CD4-positive, alpha-beta T cell treated with Interferon alpha-2 for 1 hour (primary cell): Measurements from ENCODE around the gene ZNF473.
A peak's percentile ranks its signal among the peaks of the same experiment; 100 is the strongest.

Experiments
- DNase-seq, 2 donors: peaks; one replicate each; pipeline ENCODE4 v3.0.0-alpha.2; 2020 to 2022

Gene ZNF473

DNA sequence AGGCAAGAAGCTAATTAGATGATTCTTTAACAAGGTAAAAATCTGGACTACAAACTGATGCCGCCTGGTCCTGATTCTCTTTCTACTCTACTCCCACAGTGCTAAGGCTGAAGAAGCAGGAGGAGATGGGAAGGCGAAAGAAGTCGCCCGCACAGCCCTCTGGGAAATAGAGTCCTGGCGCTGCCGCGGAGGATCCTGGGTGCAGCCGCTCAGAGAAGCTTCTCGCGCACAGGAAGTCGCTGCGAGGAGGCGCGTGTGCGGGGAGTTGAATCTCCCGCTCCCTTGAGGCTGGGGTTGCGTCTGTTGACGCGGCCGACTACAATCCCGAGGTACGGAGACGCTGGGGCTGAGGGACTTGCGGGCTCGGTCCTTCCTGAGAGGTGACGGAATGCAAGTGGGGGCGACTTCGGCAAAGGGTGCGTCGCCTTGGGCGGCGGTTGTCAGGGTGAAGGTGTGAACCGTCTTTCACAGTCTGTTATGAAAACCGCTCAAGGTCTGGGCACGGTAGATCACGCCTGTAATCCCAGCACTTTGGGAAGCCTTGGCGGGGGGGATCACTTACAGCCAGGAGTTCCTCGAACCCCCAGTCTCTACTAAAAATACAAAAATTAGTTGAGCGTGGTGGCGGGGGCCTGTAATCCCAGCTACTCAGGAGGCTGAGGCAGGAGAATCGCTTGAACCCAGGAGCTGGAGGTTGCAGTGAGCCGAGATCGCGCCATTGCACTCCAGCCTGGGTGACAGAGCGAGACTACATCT, at the start of gene ZNF473:
Gene ZNF473, plus strand, starts transcription at position 212 of the 756 bp plus-strand sequence. CDS start 5,078 bp downstream, outside the sequence.
- peak; percentile 95 for DNase-seq

DNA sequence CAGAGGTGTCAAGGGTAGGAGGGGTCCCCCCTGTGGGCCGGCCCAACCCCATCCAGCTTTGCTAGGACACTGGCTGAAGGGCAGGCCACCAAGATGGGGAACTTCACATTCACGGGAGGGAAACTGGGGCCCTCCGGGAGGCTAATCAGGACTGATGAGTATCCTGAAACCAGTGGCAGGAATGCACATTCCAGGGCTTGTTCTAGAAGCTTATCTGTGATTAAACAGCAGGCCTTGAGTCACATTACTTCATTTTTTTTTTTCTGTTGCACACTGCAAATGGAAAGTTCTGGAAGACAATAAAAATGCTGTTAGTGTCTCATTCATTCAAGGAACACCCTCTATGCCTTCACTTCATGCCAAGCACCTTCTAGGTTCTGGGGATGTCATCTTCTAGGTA, 49.3 kb upstream of the ZNF473 start:
- no peak for DNase-seq

DNA sequence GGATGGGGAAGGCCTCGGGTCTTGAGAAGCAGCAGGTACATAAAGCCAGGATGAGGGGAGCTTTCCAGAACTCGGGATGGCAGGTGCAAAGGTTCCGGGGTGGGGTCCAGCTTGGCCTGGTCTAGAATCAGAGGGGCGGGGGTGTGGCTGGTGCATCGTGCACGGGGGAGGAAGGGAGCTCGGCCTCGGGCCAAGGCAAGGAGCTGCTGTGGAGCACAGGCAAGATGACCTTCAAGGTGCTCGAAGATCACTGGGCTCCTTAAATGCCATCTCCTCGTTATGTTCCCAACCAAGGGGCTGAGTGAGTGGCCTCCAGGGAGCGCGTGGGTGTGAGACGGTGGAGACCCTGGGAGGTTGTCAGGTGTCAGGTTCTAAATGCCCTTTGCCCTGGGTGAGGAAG, 48.7 kb upstream of the ZNF473 start:
- no peak for DNase-seq

DNA sequence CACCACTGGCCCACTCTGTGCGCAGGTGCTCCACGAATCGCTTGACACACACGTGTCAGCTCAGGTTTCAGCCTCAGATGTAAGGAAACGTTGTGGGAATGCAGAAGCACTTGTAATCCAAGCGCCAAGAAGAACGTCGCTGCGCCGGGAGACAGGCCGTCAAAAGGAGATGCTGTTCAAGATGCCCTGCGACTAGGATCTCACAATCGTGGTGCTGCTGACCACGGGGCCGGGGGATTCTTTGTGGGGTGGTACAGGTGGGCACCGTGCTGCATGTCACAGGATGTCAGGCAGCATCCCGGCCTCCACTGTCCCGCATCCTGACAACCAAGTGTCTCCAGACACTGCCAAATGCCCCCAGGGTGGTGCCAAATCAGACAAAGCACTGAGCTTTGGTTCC, 47.9 kb upstream of the ZNF473 start:
- no peak for DNase-seq

DNA sequence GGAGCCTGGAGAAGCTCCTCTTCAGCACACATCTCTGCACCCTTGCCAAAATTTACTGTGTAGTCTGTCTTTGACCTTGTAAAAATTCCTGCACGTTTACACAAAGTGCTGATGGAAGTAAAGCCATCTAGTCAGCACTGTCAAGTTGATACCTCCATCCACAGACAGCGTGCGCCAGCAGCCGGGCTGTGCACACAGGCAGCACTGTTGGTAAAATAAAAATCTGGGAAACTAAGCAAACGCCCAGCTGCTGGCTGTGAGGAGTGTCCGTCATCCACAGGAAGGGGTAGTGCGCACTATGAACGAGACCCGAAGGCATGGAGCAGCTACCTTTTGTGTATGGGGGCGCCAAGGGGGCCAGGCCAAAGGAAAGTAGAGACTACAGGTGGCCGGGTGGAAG, 47.5 kb upstream of the ZNF473 start:
- no peak for DNase-seq

DNA sequence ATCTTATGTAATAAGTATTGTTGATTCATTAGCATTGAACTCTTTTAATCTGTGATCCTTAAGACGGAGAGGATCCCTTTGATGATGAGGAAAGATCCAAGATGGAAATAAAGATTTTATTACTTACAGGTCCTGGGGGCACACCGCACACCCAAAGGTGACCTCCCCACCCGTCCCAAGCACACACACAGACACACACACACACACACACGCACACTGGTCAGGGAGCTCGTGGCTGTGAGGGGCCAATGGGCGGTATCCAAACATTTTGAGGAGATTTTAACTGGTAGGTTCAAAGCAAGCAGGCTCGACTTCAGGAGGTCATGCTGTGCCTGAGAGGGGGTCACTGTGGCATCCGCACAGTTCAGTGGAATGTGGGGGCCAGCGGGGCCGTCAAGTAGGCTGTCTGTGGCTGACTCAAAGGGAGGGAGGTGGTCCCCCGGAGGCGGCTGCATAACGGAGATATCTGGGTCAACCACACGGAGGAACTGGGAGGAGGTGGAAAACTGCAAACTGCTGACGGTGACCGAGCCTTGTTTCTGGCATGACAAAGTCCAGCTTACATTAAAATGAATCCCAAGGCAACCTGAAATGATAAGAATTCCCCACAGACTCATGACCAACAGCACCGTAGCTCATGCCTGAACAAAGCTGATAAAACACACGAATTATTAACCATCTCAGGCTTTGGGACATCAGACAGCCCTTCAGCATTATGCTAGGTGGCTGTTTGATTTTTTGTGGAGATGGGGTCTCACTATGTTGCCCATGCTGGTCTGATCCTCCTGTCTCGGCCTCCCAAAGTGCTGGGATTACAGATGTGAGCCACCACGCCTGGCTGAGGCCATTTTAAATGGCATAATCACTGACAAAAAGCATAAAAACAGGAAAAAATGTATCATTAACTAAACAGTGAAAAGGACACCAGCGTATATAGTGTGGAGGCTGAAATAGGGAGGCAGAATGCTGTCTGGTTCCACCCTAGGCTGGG, 43.9 kb upstream of the ZNF473 start:
- no peak for DNase-seq

DNA sequence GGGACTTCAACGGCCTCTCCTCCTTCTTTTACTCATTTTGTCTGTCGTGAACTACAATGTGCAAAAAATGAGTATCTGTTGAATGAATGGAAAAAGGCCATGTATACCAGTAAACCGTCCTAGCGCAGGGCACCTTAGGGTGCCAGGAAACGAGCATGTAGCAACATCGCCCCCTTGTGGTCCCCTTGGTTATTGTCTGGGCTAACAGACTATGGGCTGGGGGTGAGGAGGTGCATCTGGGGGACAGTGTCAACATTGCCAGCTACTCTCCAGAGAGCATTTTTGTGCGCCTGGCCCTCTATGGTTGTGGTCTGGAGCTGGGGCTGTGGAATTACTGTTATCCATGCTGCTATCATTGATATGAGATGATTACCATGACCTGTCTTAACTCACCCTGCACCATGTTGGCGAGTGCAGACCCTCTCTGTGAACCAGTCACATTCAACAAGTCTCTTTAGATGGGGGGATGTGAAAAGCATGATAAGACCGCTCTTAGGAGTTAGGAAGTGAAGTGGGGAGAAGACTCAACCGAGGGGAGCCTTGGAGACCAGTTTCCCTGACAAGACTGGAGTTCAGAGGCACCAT, 42.1 kb upstream of the ZNF473 start:
- peak; percentile 74 to 81 for DNase-seq

DNA sequence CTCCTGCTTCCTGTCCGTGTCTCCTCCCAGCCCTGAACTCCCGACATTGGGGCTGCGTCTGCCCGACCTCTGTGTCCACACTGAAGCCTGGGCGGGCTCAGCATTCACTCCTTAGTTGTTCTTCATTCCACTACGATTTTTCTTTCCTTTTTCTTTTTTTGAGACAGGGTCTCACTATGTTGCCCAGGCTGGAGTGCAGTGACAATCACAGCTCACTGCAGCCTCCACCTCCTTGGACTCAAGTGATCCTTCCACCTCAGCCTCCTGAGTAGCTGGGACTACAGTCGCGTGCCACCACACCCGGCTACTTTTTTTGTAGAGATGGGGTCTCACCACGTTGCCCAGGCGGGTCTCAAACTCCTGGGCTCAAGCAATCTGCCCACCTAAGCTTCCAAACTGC, 41.3 kb upstream of the ZNF473 start:
- DNase-seq, result no peak

DNA sequence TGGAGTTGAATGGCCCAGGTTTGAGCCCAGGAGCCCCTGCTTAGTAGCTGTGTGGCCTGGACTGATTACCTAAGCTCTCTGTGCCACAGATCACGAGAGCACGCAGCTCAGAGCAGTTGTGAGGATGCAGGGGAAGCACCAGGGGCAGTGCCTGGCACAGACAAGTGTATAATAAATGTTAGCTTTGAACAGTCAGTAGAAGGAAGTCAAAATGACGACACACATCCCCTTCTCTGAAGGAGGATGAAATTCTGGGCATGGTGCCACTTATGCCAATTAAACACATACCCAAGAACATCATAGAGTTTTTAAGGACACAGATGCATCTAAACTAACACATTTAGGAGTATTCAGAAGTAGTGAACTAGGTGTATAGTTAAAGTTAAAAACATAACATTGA, 39.9 kb upstream of the ZNF473 start:
- DNase-seq, result no peak

DNA sequence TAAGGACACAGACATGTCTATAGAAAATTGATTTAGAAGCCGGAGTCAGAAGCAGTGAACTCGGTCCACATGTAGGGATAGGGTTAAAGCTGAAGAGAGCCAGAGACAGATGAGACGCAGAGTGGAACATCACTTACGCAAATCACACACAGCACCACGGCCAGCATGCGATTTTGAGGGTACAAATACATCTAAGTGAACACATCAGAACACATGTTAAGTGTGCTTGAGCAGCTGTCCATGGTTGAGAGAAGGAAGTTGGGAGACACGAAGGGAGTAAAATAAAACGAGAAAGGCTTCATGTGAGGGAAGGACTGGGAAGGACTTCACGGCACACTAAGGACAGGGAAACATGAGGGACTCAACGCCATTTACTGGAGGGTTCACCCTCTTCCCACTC, 39.5 kb upstream of the ZNF473 start:
- no peak for DNase-seq

DNA sequence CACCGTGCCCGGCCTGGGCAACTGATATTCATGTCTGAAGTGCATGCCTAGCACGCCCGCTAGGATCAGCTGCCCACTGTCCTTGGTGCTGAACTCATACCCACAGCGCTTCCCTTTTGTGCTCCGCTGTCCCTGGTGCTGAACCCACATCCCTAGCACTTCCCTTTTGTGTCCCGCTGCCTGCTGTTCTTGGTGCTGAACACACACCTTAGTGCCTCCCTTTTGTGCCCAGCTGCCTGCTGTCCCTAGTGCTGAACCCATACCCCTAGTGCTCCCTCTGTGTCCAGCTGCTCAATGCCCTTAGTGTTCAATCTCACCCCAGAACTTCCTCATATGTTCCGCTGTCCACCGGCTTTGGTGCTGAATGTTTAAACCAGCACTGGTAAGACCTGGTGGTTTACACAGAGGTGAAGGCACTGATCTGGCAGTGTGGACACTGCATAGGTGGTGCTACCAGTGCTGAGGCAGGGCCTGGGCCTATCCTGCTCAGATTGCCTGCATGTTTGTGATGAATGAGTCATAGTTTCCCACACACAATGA, 38.6 kb upstream of the ZNF473 start:
- DNase-seq, result peak; percentile 82 to 84

DNA sequence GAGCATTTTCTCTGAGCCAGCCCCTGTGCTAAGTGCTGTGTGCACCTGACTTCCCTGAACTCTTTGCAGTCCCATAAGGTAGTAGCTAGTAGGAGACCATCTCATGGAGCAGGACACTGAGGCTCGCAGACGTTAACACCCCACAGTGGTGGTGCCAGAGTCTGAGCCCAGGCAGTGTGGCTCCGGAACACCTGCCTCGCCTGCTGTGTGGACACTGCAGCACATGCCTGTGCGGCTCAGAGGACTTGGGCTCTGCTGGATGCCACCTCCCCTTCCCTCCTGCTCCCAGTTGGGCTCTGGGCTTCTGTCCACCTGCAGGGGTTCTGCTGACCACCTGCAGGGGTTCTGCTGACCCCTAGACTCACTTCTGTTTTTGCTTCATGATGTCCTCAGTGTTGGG, 37.8 kb upstream of the ZNF473 start:
- DNase-seq, result no peak

DNA sequence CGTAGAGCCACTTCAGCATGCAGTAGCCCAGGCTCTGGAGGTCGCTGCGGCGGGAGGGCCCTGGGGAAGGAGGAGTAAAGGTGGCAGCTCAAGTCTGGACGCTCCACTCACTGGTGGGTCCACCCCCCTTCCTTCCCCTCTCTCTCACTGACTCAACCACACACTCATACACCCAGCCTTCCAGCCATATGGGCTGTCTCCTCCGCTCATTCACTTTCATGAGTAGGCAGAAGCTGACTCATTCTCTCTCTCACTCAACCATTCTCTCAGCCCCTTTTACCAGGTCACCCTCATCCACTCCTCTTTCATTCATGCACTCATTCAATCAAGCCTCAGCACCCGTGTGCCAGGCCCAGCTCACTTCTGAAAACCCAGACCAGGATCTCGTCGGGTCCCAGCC, 37.4 kb upstream of the ZNF473 start:
- DNase-seq, result no peak

DNA sequence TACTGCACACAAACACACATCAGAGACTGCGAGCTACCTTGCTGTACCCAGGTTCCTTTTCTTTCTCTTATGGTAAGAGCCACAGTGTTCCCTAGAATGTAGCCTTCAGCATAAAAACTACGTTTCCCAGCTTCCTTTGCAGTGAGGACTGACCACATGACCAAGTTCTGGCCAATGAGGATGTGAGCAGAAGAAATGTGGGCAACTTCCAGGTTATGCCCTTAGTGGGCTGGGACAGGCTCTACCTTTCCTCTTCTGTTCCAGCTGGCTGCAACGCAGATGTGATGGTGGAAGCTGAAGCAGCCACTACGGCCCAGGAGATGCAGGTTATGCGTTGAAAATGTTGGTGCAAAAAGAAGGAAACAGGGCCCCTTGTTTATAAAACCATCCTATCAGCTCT, 28.1 kb upstream of the ZNF473 start:
- DNase-seq, result peak; percentile 14 to 48

DNA sequence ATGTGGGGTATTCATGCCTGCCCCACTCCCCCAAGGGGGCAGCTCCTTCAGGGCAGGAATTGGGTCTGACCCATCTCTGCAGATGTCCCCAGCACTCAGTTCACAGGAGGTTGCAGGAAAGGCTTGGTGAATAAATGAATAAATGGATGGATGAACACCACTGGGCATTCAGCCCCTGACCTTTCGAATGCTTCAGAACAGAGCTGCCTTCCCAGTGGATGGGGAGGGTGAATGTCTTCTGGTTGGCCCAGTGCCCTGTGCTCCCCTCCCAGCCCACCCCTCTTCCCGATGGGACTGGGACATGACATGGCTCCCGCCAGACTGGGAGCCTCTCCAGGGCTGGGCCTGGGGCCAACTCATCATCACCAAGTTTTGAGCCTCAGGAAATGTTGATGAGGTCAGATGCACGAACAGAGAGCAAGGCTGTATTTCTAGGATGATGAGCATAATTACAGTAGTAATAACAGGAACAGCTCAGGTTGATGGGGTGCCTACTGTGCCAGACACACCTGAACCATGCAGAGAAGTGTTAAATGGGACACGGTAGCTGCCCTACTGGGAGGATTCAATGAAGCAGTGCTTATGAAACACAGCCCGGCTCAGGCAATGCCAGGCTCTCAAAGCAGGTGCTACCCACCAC, 26.3 kb upstream of the ZNF473 start:
- DNase-seq, result no peak

DNA sequence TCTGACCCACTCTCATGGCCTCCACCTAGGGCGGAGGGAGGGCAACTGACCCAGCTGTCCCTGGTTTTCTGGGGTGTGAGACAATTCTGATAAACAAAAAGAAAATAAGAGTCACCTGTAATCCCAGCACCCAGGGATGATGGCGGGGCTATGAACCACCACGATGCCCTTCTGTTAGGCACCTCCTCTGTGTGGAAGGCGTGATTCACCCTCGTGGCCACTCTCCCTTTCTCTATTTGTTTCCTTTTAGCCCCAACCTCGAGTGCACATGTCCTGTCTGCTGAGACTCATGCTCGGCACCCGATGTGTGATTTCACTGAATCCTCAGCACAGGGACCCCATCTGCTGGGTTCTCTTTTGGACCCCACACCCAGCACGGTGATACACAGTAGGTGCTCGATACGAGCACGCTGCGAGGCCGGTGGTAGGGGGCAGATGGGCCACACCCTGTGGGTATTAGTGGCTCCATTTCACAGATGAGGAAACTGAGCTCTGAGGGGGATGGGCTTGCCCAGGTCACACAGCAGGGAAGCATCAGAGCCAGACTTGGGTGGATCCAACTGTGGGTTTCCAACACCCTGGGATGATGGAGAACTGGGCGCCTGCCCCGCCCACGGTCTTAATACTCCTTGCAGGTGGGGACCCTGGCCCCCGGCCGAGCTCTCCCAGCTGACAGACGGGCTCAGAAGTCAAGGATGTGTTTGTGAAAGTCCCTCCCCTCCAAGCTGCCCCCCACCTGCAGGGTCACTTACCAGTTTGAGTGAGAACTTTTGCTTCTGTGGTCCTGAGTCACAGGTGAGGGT, 25.6 kb upstream of the ZNF473 start:
- no peak for DNase-seq

DNA sequence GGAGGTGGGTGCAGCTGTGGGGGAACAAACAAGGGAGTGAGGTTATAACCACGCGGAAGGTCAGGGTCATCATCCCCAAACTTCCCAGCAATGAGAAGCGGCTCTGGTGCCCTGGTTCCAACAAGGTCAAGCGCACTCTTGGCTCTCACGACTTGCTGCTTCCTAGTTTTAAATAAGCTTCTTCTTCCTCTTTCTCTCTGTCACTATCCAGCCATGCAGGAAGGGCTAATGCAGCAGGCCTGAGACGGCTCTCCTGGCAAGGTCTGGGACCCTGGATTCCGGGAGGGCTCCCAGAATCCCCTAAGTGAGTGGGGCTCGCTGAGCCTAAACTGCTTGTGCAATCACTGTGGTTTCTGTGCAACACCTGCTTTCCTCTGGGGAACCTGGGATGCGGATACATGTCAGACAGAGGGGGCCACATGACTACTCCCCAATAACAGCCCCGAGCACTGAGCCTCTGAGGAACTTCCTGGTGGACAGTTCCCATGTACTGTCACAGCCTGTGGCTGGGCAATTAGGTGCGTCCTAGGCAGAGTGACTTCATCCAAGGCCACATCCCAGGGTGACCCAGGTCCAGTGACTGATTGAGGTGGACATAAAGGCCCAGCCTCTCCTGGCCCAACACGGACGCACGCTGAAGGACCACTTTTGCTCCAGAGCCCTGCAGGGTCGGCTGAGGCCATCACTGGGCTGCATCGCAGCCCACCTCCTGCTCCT, 24.8 kb upstream of the ZNF473 start:
- no peak for DNase-seq

DNA sequence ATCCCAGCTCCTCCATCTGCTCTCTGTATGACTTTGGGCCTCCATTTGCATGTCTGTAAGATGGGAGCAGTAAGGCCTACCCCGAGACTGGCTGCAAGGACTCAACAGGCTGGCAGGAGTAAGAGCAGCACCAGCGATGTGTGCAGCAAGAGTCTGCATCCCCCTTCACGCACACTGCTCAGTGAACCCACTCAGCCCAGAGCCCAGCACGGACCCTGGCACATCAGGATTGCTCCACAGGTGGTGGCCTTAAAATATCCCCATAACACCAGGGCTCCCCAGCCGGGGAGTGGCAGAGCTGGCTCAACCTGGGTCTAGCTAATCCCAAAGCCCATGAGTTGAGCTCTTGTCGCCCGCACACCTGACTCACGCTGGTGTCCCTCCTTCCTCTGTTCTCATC, 24.0 kb upstream of the ZNF473 start:
- no peak for DNase-seq

DNA sequence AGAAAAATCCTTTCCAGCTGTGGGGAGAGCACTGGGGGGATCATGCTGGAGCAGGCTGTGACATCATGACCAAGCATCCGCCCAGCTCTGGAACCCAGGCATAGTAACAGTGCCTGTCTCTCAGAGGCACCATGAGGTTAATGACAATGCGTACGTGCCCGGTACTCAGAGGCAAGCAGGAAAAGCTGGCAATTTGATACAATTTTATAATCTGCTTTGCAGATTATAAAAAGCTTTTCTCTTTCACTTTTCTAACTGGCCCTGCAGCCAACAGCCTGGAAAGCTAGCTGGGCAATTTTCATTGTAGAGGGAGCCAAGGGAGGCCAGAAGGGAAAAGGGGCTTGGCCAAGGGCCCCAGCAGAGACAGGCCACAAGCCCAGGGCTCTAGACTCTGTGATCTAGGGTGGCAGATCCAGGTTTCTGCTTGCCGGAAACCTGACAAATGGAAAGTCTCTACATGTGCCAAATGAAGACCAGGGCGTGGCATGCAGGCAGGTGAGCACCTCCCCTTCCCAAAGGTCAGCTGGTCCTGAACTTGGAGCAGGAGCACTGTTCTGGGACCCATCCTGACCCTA, 23.3 kb upstream of the ZNF473 start:
- no peak for DNase-seq

DNA sequence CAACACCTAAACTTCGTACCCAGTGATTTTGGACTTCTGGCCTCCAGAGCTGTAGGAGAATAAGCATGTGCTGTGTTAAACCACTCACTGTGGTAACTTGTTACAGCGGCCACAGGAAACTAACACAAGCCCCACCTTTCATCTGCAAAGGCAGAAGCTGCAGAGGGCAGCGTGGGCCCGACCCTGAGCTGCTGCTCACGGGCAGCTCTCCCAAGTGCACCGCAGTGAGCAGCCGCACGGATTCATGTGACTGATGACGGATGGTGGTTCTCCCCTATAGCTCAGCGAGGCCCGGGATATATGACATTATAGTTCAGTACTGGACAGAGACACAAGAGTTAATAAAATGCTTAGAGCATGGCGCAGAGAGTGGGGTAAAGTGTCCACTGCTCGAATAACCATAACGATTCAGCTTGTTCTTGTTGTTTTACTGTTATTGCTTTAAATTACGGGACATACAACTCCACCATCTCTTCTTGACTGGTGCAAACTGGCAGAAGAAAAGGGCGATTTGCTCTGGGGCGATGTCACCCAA, 22.5 kb upstream of the ZNF473 start:
- DNase-seq, result no peak
